ENCODE measurements around the gene TGM2.
A peak's percentile ranks its signal among the peaks of the same experiment; 100 is the strongest.

Gene TGM2

GRCh38 chr20:38165089-38165965 lies at the start of gene TGM2:
Gene TGM2 (minus strand): TSS chr20:38165270. CDS start chr20:38165198, 72 bp downstream.
- DNase-seq: peak; percentile 22 to 41

- DNase-seq: no peak
Measured at GRCh38 chr20:38214256-38215193, 49.5 kb upstream of the TGM2 start.

- no peak for DNase-seq
Measured at GRCh38 chr20:38213607-38213940, 48.5 kb upstream of the TGM2 start.

GRCh38 chr20:38212806-38213606 lies 47.9 kb upstream of the TGM2 start:
- DNase-seq: no peak

GRCh38 chr20:38211200-38212097 lies 46.4 kb upstream of the TGM2 start:
- DNase-seq: no peak

GRCh38 chr20:38210741-38211140 lies 45.7 kb upstream of the TGM2 start:
- DNase-seq: no peak

GRCh38 chr20:38209736-38210405 lies 44.8 kb upstream of the TGM2 start:
- no peak for DNase-seq

- DNase-seq: no peak
Measured at GRCh38 chr20:38209054-38209675, 44.1 kb upstream of the TGM2 start.

- no peak for DNase-seq
Measured at GRCh38 chr20:38208523-38208922, 43.5 kb upstream of the TGM2 start.

- no peak for DNase-seq
Measured at GRCh38 chr20:38208088-38208487, 43.0 kb upstream of the TGM2 start.

- DNase-seq: no peak
Measured at GRCh38 chr20:38207621-38208020, 42.6 kb upstream of the TGM2 start.

GRCh38 chr20:38205001-38205400 lies 39.9 kb upstream of the TGM2 start:
- DNase-seq: no peak

GRCh38 chr20:38203981-38204357 lies 38.9 kb upstream of the TGM2 start:
- no peak for DNase-seq

- no peak for DNase-seq
Measured at GRCh38 chr20:38203337-38203980, 38.4 kb upstream of the TGM2 start.

- DNase-seq: no peak
Measured at GRCh38 chr20:38202982-38203293, 37.9 kb upstream of the TGM2 start.

GRCh38 chr20:38202153-38202981 lies 37.3 kb upstream of the TGM2 start:
- DNase-seq: no peak

GRCh38 chr20:38201356-38201755 lies 36.3 kb upstream of the TGM2 start:
- peak in 1 of 2 donors; percentile 27 for DNase-seq

- DNase-seq: no peak
Measured at GRCh38 chr20:38200646-38201045, 35.6 kb upstream of the TGM2 start.
